K562 (cell line): ENCODE data around the gene CYP24A1. TPM values are rescaled to one million over a fixed set of nuclear protein-coding genes. Genes with fewer than 3 reads are reported as not detected.

Experiments
- ATAC-seq: fragments of 200-7000 bp; cut with Tn5 transposase; 3 replicates; pipeline ENCODE4 v1.9.1; 2020; ENCODE audit warnings: moderate library complexity
- BruUV-seq: library from RNA; stranded (reverse); fragments of 400-500 nt; replicated peaks from 2 replicates; lab custom pipeline; 2021; lab: Mats Ljungman, UMichigan
- CTCF ChIA-PET: fragments of 300-600 bp; formaldehyde crosslinking; extraction: SDS; loops from one replicate; lab custom pipeline; 2021; ENCODE audit warnings: low intra/inter-chr PET ratio; lab: Yijun Ruan, JAX
- POLR2A ChIA-PET: fragments of 300-600, 350-650 bp; sonication (Branson Sonifier 250); formaldehyde crosslinking; extraction: SDS; loops from one replicate; lab custom pipeline; 2021; ENCODE audit warnings: antibody characterized with exemption, inconsistent platforms; lab: Yijun Ruan, JAX
- DNase-seq, 4 experiments: peaks; one replicate each; pipeline versions ENCODE4 v3.0.0 to v3.0.0-alpha.2; 2011 to 2018; ENCODE audit warnings: low spot score in 3 of 4, mixed read lengths in 3 of 4; ENCODE audit errors: extremely low read depth in 1 of 4
- FAIRE-seq: peaks from 2 replicates; lab custom pipeline; 2011; peaks lifted over from hg19 to GRCh38; lab: Jason Lieb, UNC
- H2AFZ ChIP-seq: 2 replicates; pipeline ENCODE4 v1.6.0; 2011; ENCODE audit warnings: low read depth, low read length, control low read depth, inconsistent platforms
- H3K27ac ChIP-seq: fragments of 200-600 bp; 3 replicates; pipeline ENCODE4 v1.8.0; 2011; ENCODE audit warnings: low read depth, mild to moderate bottlenecking, control low read depth, inconsistent platforms, low read length, moderate library complexity, mixed read lengths; ENCODE audit errors: extremely low read depth
- H3K27me3 ChIP-seq, 2 experiments: fragments of 300-600 bp in 1 of 2; 2 replicates in 1 of 2; 3 replicates in 1 of 2; pipeline versions ENCODE4 v1.6.0 to v1.8.0; 2011; ENCODE audit warnings: inconsistent platforms in 2 of 2, low read length in 2 of 2, mild to moderate bottlenecking in 1 of 2, mixed read lengths in 1 of 2, moderate library complexity in 1 of 2; ENCODE audit not compliant: control insufficient read depth in 2 of 2, insufficient read depth in 2 of 2
- H3K36me3 ChIP-seq: fragments of 300-600 bp; 3 replicates; pipeline ENCODE4 v1.8.0; 2011; ENCODE audit warnings: mild to moderate bottlenecking, low read length, inconsistent platforms; ENCODE audit not compliant: control insufficient read depth, insufficient read depth
- H3K4me1 ChIP-seq, 2 experiments: fragments of 200-600 bp in 1 of 2; replicated peaks in 1 of 2; 2 replicates in 1 of 2; 3 replicates in 1 of 2; pipeline versions ENCODE4 v1.5.1 to v1.8.0; 2011; ENCODE audit warnings: inconsistent platforms in 2 of 2, low read length in 2 of 2, mild to moderate bottlenecking in 1 of 2, mixed read lengths in 1 of 2, moderate library complexity in 1 of 2; ENCODE audit not compliant: control insufficient read depth in 2 of 2, insufficient read depth in 2 of 2
- H3K4me2 ChIP-seq: 2 replicates; pipeline ENCODE4 v1.6.1; 2011; ENCODE audit warnings: low read length, control low read depth, inconsistent platforms, mixed read lengths; ENCODE audit not compliant: insufficient read depth
- H3K4me3 ChIP-seq: fragments of 200-600 bp; sonication (generic), shearing (Covaris generic); 2 replicates; pipeline ENCODE4 v1.5.1; 2016; ENCODE audit warnings: control low read depth, inconsistent platforms
- H3K79me2 ChIP-seq: fragments of 200-600 bp; 3 replicates; pipeline ENCODE4 v1.8.0; 2011; ENCODE audit warnings: low read length, inconsistent platforms; ENCODE audit not compliant: control insufficient read depth, insufficient read depth
- H3K9ac ChIP-seq, 2 experiments: 2 replicates each; pipeline versions ENCODE4 v1.6.0 to v1.6.1; 2011; ENCODE audit warnings: low read depth in 2 of 2, low read length in 2 of 2, control low read depth in 1 of 2, inconsistent platforms in 1 of 2, mild to moderate bottlenecking in 1 of 2, mixed read lengths in 1 of 2; ENCODE audit not compliant: insufficient read depth in 1 of 2
- H3K9me1 ChIP-seq: one replicate; pipeline ENCODE4 v1.6.0; 2011; ENCODE audit warnings: inconsistent platforms, mild to moderate bottlenecking, low read length, moderate library complexity; ENCODE audit not compliant: control insufficient read depth, insufficient read depth
- H3K9me3 ChIP-seq: replicated peaks from 2 replicates; pipeline ENCODE4 v1.5.1; 2011; ENCODE audit warnings: low read depth, low read length, inconsistent platforms; ENCODE audit not compliant: control insufficient read depth, insufficient read depth
- H4K20me1 ChIP-seq: replicated peaks from 2 replicates; pipeline ENCODE4 v1.6.1; 2011; ENCODE audit warnings: low read length, inconsistent platforms, mixed read lengths; ENCODE audit not compliant: control insufficient read depth, insufficient read depth
- FIP1L1 ChIP-seq: fragments of 200-400 bp; formaldehyde crosslinking; IDR thresholded peaks from 2 replicates; pipeline ENCODE4 v1.6.1; 2018; ENCODE audit warnings: mild to moderate bottlenecking, low read depth, low read length; ENCODE audit not compliant: poor library complexity, severe bottlenecking
- SNIP1 ChIP-seq: fragments of 450-650 bp; IDR thresholded peaks from 2 replicates; pipeline ENCODE4 v1.7.1; 2017; ENCODE audit warnings: low read depth, mild to moderate bottlenecking
- ZBTB11 ChIP-seq, 3 experiments: fragments of 200-800 bp in 1 of 3; fragments of 250-450 bp in 1 of 3; fragments of 450-650 bp in 1 of 3; sonication (Bioruptor Pico) in 1 of 3; sonication (Bioruptor generic) in 1 of 3; formaldehyde crosslinking in 1 of 3; IDR thresholded peaks; 2 replicates each; pipeline versions ENCODE4 v1.6.1 to v1.8.0; 2016 to 2022; ENCODE audit warnings: mild to moderate bottlenecking in 2 of 3, missing genetic modification characterization in 2 of 3, missing compliant biosample characterization in 1 of 3, moderate library complexity in 1 of 3
- WGBS: fragments of 100-300 bp; shearing (Covaris generic); methylation state at CpG from one replicate; pipeline ENCODE4 v1.1.6; 2016; ENCODE audit warnings: low coverage, mixed read lengths; ENCODE audit not compliant: insufficient coverage; ENCODE audit errors: missing lambda C conversion rate; 5-methylcytosine and 5-hydroxymethylcytosine counted together
- in situ Hi-C: fragments of 300-500 bp; cut with MboI; formaldehyde crosslinking; loops from 4 replicates; pipeline ENCODE4 v1.15.0; 2018; ENCODE audit warnings: inconsistent platforms, mixed read lengths
- intact Hi-C: fragments of 100-400 bp; cut with micrococcal nuclease; formaldehyde crosslinking; loops from 2 replicates; pipeline ENCODE4 v1.14.2; 2022
- polyA plus RNA-seq, 8 experiments: library from polyadenylated mRNA; depleted of rRNA in 4 of 8; stranded (reverse) in 5 of 8; unstranded in 3 of 8; fragments of >200 nt; fragmentation: Nextera tagmentation in 2 of 8; fragmentation: Illumina TruSeq in 1 of 8; extraction: Ambion mirVana in 2 of 8; extraction: Trizol in 1 of 8; gene quantifications; 2 replicates each; pipeline versions ENCODE4 v1.2.1 to v1.2.3, GENCODE V29; 2011 to 2014; ENCODE audit warnings: inconsistent platforms in 1 of 8, missing spikeins in 1 of 8
- total RNA-seq, 7 experiments: library from RNA; depleted of rRNA in 6 of 7; stranded (reverse); fragments of >200 nt in 6 of 7; fragmentation: Illumina TruSeq in 2 of 7; extraction: Trizol in 2 of 7; gene quantifications; 2 replicates each; pipeline versions ENCODE4 v1.2.1 to v1.2.3, GENCODE V29; 2011 to 2021; ENCODE audit warnings: low replicate concordance in 1 of 7

Gene CYP24A1
- total and polyA plus RNA-seq, 9 of the 15 experiments (the other 6 are each of a cell fraction or from before 2014, with no cell fraction given): 0.04 TPM; not detected in 8

GRCh38 chr20:54140927-54141566 lies 32.7 kb downstream of the CYP24A1 start:
- Histone ChIP-seq H3K27ac (no peak overlapping the region), H3K9ac (no peak overlapping the region), H3K27me3 (peaks cover 0 to 16% of the 10 kb centered on the region in 2 experiments; a peak in 3 of 5 replicates), H4K20me1 (no peaks in the 10 kb centered on the region), H3K79me2 (no peaks in the 10 kb centered on the region), H3K9me3 (no peaks in the 10 kb centered on the region), H3K4me1 (no peaks in the 10 kb centered on the region), H3K36me3 (no peaks in the 10 kb centered on the region), H3K4me2 (no peak overlapping the region), H3K4me3 (no peak overlapping the region), H2AFZ (no peak overlapping the region), H3K9me1 (no peaks in the 10 kb centered on the region)
- POLR2A ChIA-PET: no interaction called here
- in situ Hi-C loops: no loop called here
- DNase-seq: no peak
- TF ChIP-seq ZBTB11 (CRISPR knock-in tag; IDR thresholded peaks at IDR 0.05): peak in 1 of 3 experiments; percentile 69; a peak in 2 of 6 replicates
- no peak for TF ChIP-seq FIP1L1
- TF ChIP-seq SNIP1: no peak
- BruUV-seq: no TSS peak
- WGBS: 0% methylated on average over 6 of the region's 6 CpGs
- ATAC-seq: no peak
- intact Hi-C loops: no loop called here
- CTCF ChIA-PET: no interaction called here
- FAIRE-seq: no peak
